HG03469 (cell line): ENCODE data around the gene PAX5.

Source experiments
- ATAC-seq: cut with Tn5 transposase; IDR thresholded peaks from one replicate; pipeline ENCODE4 v1.9.1; 2021; ENCODE audit warnings: mild to moderate bottlenecking, moderate library complexity, moderate number of reproducible peaks; ENCODE audit not compliant: unreplicated experiment

PAX5 gene

DNA sequence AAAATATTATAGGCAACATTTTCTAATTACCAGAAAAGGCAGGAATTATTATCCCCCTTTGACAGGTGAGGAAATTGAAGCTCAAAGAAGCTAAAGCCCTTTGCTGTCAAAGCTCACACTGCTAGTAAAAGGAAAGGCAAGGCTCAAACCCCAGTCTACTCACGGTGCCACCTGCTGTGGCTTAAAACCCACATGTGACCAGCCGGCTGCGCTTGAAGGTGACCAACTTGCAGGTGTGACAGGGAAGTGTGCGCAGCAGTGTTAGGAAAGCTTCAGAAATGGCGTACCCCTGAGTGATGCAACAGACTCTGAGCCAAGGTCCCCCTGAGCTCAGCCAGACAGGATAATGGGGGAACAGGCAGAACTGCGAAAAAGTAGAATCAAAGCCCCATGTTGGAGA is 45.2 kb downstream of the PAX5 start:
- no peak for ATAC-seq

- no peak for ATAC-seq
Measured at GRCh38 chr9:36987891-36988290, 46.2 kb downstream of the PAX5 start.

- no peak for ATAC-seq
Measured at GRCh38 chr9:36987409-36987808, 46.7 kb downstream of the PAX5 start.

- no peak for ATAC-seq
Measured at GRCh38 chr9:36986468-36987408, 47.3 kb downstream of the PAX5 start.

DNA sequence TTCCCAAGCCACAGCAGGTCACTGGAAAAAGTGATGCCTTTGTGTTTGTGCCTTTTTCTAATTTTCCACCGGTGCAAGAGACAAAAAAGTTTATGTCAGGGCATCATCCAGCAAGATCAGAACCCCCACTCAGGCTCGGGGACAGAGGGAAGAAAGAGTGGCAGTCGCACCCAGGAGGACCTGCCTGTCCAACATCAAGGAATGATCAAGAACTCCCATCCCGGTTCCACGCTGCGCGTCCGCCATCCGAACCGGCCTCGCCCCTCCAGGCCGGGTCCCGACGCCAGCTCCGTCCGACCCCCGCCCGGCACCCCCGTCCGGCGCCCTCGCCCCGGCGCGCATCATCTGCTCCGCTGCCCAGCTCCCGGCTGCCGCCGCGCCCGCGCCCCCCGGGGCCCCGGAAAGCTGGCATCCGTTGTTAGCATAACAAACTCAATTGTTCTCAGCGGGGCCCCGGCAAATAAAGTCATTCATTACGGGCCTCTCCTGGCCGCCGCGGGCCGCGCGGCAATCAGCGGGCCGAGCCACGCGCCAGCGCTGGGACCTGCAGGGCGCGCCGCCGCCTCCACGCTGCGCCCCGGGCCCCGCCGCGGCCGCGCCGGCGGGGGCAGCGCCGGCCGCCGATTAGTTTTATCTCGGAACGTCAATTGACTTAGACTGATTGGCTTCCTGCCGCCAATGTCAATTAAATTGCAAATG is 48.1 kb downstream of the PAX5 start:
- no peak for ATAC-seq

- no peak for ATAC-seq
Measured at GRCh38 chr9:36985061-36985768, 48.9 kb downstream of the PAX5 start.

GRCh38 chr9:36980148-36980974 is 53.7 kb downstream of the PAX5 start:
- ATAC-seq, result no peak

DNA sequence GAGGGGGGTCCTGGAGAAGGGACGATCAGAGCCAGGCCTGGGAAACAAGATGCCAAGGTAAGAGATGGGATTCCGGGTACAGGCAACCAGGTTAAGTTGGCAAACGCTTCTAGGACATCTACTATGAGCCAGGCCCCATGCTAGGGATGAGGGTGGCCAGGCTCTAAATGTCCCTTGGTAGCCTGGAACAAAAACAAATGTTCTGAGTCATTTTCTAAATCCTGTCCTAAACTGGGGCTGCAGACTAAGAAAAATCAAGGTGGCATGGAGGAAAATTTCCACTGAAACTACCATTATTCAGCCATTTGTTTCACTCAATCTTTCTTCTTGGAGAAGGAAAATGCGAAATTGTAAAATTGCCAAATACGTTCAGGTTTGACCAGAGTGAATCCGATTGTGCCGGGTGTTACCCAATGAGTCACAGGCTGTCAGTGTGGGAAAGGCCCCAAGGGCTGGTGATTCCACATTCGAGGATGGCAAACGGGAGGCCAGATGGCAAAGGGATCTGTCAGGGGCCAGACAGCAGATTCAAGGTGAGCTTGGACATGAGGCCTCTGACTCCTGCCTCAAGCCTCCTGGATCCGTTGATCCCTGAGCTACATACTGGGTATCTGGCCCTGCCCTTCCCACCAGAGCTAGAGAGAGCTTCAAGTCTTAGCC is 57.6 kb downstream of the PAX5 start:
- no peak for ATAC-seq

DNA sequence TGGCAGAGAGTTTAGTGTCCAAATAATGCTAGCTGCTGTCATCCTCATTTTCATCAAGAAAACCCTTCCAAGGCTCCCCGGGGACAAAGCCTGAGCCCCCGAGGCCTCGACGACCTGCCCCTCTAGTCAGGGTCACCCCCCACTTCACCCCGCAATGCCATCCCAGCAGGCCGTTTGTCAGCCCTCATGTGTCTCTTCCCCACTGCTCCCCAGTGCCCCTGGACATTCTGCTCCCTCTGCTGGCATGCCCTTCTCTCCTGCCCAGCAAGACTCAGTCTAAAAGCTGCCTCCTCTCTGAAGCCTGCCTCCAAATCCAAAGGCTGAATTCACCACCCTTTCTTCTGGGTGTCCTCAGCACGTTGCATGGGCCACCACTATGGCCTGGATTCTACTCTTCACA is 59.3 kb downstream of the PAX5 start:
- no peak for ATAC-seq

GRCh38 chr9:36971935-36972488 is 62.1 kb downstream of the PAX5 start:
- ATAC-seq, result no peak

- no peak for ATAC-seq
Measured at GRCh38 chr9:36970007-36970888, 63.8 kb downstream of the PAX5 start.

DNA sequence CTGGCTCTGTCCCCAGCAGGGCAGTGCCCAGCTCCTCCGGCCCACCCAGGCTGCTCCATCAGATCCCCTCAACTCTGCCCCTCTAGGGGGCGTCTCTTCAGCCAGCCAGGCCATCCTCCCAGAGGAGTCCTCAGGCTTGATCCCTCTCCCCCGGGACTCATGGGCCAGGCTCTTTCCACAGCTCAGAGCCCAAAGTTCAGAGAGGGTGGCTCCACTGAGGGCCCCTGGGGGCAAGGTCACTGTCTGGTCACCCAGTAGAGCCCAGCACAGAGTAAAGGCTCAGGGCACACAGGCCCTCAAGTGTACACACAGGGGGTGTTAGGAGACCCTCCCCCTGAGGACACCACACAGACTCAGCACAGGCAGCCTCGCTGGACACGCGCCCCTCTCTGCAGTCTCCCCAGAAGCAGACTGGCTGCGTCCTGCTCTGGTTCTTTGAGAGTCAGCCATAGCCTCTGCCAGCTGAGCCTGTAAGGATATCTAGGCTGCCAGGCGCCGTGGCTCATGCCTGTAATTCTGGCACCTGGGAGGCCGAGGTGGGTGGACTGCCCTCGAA is 64.8 kb downstream of the PAX5 start:
- ATAC-seq, result no peak

DNA sequence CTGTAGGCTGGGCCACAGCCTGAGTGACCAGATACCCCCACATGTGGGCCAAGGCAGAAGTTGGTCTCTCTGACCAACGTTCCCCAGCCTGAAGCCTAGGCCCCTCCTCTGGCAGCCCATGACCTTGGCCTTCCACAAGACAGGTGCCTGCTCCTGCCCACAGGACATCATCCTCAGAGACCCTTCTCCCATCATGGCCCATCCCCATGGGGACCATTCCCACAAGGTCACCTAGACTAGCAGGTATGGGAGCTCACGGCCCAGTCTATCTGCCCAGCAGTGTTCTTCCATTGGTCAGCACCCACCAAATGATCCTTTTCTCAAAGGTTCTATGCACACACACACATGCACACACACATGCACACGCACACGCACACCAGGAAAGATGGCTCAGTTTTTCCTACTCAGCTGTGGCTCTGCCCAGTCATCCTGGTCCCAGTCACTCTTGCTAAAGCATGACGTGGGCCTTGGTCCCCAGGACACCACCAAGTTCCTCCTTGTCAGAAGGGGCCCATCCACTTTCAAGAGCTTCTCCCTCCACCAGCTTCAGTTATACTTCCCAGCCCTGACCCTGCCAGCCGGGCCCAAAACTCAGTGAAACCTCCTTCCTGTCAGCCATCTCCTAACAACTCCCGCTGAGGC is 65.4 kb downstream of the PAX5 start:
- no peak for ATAC-seq

GRCh38 chr9:36967997-36968396 is 66.1 kb downstream of the PAX5 start:
- no peak for ATAC-seq

- ATAC-seq, result no peak
Measured at GRCh38 chr9:36966371-36967097, 67.5 kb downstream of the PAX5 start.

DNA sequence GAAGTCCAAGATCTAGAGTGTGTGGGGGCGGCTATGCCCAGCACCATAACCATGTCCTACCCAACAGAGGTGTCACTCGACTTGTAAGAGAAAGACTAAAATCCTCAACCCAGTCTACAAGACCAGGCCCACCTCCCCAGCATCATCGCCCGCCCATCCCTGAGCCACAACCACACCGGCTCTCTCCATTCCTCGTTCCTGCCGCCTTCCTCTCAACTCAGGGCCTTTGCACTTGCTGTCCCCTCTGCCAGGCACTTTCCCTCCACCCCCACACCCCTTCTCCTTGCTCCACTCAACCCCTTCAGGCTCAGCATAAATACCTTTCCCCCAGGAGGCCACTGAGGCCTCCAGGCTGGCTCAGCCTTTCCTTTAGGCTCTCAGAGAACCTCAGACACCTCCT is 69.3 kb downstream of the PAX5 start:
- ATAC-seq, result no peak

DNA sequence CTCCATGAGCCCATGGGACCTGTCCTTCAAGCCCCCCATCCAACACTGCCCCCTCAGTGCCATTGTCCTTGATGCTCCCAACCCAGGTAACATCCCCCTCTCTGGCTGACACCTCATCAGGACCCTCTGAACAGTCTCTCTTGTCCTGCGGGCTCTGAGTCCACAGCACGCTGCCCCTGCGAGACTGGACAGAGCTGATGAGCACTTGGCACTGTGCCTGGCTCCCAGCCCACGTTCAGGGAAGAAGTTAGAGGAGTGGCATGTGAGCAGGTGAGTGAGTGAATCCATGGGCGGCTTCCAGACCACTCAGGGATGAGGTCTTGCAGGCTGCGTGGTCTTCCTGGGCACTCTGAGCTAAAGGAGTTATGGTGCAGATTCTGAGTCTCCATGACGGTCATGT is 70.7 kb downstream of the PAX5 start:
- ATAC-seq, result no peak
